A673 (cell line): ENCODE results near the gene HSPB6. TPM values are rescaled to one million over a fixed set of nuclear protein-coding genes. Genes with fewer than 3 reads are reported as not detected.
A peak's percentile ranks its signal among the peaks of the same experiment; 100 is the strongest.

Experiments used
- BruUV-seq: library from RNA; stranded (reverse); fragments of 400-500 nt; replicated peaks from 2 replicates; lab custom pipeline; 2021; lab: Mats Ljungman, UMichigan
- CTCF ChIA-PET: fragments of 300-600 bp; sonication (Branson Sonifier 250); formaldehyde crosslinking; loops from one replicate; lab custom pipeline; 2022; ENCODE audit warnings: antibody characterized with exemption; lab: Charles Lee
- POLR2A ChIA-PET: fragments of 300-600 bp; sonication (Branson Sonifier 250); formaldehyde crosslinking; loops from one replicate; lab custom pipeline; 2022; ENCODE audit warnings: antibody characterized with exemption; ENCODE audit not compliant: low non-redundant PET; lab: Charles Lee
- DNase-seq: peaks from one replicate; pipeline ENCODE4 v3.0.0-alpha.2; 2015; ENCODE audit warnings: low spot score
- H3K27ac ChIP-seq: fragments of 200-600 bp; sonication (generic); 2 replicates; pipeline ENCODE4 v1.5.1; 2016; ENCODE audit warnings: mixed run types, low read depth, mild to moderate bottlenecking, mixed read lengths, antibody characterized with exemption, low read length; ENCODE audit not compliant: poor library complexity, severe bottlenecking
- H3K27me3 ChIP-seq: fragments of 200-600 bp; sonication (generic); replicated peaks from 2 replicates; pipeline ENCODE4 v1.6.1; 2017; ENCODE audit warnings: mixed run types, low read depth, mild to moderate bottlenecking, mixed read lengths, antibody characterized with exemption, low read length; ENCODE audit not compliant: insufficient read depth, poor library complexity
- H3K36me3 ChIP-seq: fragments of 200-600 bp; sonication (generic); 2 replicates; pipeline ENCODE4 v1.6.1; 2016; ENCODE audit warnings: mixed run types, mild to moderate bottlenecking, mixed read lengths, antibody characterized with exemption, low read length; ENCODE audit not compliant: insufficient read depth, poor library complexity, severe bottlenecking
- H3K4me1 ChIP-seq: fragments of 200-600 bp; sonication (generic); 2 replicates; pipeline ENCODE4 v1.6.1; 2017; ENCODE audit warnings: mixed run types, mild to moderate bottlenecking, mixed read lengths, antibody characterized with exemption, low read length; ENCODE audit not compliant: insufficient read depth, poor library complexity, severe bottlenecking
- H3K4me3 ChIP-seq: fragments of 200-600 bp; sonication (generic); 2 replicates; pipeline ENCODE4 v1.5.1; 2016; ENCODE audit warnings: low read depth, mixed run types, mild to moderate bottlenecking, mixed read lengths, low read length; ENCODE audit not compliant: poor library complexity, severe bottlenecking
- H3K9me3 ChIP-seq: fragments of 200-600 bp; sonication (generic); 2 replicates; pipeline ENCODE4 v1.6.1; 2016; ENCODE audit warnings: mixed run types, low read depth, mild to moderate bottlenecking, mixed read lengths, antibody characterized with exemption, low read length; ENCODE audit not compliant: poor library complexity, severe bottlenecking
- EZH2 ChIP-seq: fragments of 200-600 bp; sonication (generic); IDR thresholded peaks from 2 replicates; pipeline ENCODE4 v1.6.1; 2017; ENCODE audit warnings: borderline replicate concordance, low read depth, mild to moderate bottlenecking, mixed read lengths, antibody characterized with exemption, low read length; ENCODE audit not compliant: poor library complexity, severe bottlenecking
- intact Hi-C: fragments of 100-400 bp; cut with micrococcal nuclease; formaldehyde crosslinking; loops from one replicate; pipeline ENCODE4 v1.10.0; 2022; ENCODE audit not compliant: unreplicated experiment
- total RNA-seq: library from RNA; stranded (reverse); gene quantifications from 2 replicates; pipeline ENCODE4 v1.2.3, GENCODE V29; 2021
- TF ChIP-seq, protein P1 (sequence below): fragments of 300-800, 200-600 bp; sonication (generic); conservative IDR thresholded peaks from 2 replicates; pipeline ENCODE4 v1.5.1; 2017; ENCODE audit warnings: low read depth, mild to moderate bottlenecking, antibody characterized with exemption, low read length, moderate library complexity, mixed read lengths

Gene HSPB6
- total RNA-seq, 1 experiment from 2014 or later, result not detected

- H3K27me3 ChIP-seq, result no peaks in the 10 kb centered on the region
- no peak for DNase-seq
- TF ChIP-seq EZH2, result no peak
- TF ChIP-seq, protein P1, sequence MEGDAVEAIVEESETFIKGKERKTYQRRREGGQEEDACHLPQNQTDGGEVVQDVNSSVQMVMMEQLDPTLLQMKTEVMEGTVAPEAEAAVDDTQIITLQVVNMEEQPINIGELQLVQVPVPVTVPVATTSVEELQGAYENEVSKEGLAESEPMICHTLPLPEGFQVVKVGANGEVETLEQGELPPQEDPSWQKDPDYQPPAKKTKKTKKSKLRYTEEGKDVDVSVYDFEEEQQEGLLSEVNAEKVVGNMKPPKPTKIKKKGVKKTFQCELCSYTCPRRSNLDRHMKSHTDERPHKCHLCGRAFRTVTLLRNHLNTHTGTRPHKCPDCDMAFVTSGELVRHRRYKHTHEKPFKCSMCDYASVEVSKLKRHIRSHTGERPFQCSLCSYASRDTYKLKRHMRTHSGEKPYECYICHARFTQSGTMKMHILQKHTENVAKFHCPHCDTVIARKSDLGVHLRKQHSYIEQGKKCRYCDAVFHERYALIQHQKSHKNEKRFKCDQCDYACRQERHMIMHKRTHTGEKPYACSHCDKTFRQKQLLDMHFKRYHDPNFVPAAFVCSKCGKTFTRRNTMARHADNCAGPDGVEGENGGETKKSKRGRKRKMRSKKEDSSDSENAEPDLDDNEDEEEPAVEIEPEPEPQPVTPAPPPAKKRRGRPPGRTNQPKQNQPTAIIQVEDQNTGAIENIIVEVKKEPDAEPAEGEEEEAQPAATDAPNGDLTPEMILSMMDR, result no peak
- peaks cover 82% of the 10 kb centered on the region for H3K36me3 ChIP-seq
- ChIA-PET POLR2A (no interaction called here), CTCF (no interaction called here)
- H3K4me3 ChIP-seq, result no peak overlapping the region
- no peak overlapping the region for H3K27ac ChIP-seq
- no peaks in the 10 kb centered on the region for H3K4me1 ChIP-seq
- no TSS peak for BruUV-seq
- intact Hi-C loops, result no loop called here
- no peaks in the 10 kb centered on the region for H3K9me3 ChIP-seq
These were observed 23.4 kb downstream of the HSPB6 start for GRCh38 chr19:35733180-35734125.

DNA sequence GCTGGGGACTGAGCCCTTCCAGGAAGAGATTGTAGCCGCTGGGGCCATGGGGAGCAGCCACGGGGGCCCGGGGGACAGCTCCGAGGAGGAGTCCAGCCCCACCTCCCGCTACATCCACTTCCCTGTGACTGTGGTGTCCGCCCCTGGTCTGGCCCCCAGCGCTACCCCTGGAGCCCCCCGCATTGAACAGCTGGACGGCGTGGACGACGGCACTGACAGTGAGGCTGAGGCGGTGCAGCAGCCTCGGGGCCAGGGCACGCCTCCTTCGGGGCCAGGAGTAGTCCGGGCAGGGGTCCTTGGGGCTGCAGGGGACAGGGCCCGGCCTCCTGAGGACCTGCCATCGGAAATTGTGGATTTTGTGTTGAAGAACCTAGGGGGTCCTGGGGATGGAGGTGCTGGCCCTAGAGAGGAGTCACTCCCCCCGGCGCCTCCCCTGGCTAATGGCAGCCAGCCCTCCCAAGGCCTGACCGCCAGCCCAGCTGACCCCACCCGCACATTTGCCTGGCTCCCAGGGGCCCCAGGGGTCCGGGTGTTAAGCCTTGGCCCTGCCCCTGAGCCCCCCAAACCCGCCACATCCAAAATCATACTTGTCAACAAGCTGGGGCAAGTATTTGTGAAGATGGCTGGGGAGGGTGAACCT, 24.2 kb downstream of the HSPB6 start:
- POLR2A ChIA-PET, result no interaction called here
- intact Hi-C loops, result no loop called here
- CTCF ChIA-PET, result no interaction called here
- DNase-seq, result no peak
- no peak overlapping the region for H3K4me3 ChIP-seq
- peaks cover 82% of the 10 kb centered on the region for H3K36me3 ChIP-seq
- TF ChIP-seq, protein P1, result no peak
- no peak for TF ChIP-seq EZH2
- H3K27me3 ChIP-seq, result no peaks in the 10 kb centered on the region
- BruUV-seq, result TSS peak; percentile 26
- no peaks in the 10 kb centered on the region for H3K4me1 ChIP-seq
- no peak overlapping the region for H3K27ac ChIP-seq
- no peaks in the 10 kb centered on the region for H3K9me3 ChIP-seq

DNA sequence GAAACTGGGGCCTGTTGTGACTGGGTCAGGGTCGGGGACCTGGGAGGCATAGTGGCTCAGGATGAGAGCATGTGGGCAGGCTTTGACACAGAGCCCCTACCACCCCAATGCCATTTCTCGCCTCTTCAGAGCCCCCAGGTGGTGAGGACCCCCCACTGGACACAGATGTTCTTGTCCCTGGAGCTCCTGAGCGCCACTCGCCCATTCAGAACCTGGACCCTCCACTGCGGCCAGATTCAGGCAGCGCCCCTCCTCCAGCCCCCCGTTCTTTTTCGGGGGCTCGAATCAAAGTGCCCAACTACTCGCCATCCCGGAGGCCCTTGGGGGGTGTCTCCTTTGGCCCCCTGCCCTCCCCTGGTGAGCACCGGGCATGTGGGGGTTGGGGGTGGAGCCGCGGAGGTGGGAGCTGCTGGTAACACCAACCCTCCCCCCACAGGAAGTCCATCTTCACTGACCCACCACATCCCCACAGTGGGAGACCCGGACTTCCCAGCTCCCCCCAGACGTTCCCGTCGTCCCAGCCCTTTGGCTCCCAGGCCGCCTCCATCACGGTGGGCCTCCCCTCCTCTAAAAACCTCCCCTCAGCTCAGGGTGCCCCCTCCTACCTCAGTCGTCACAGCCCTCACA, 24.9 kb downstream of the HSPB6 start:
- TF ChIP-seq, protein P1, result no peak
- TF ChIP-seq EZH2, result no peak
- CTCF ChIA-PET, result no interaction called here
- H3K9me3 ChIP-seq, result no peaks in the 10 kb centered on the region
- no peak overlapping the region for H3K27ac ChIP-seq
- intact Hi-C loops, result no loop called here
- H3K4me1 ChIP-seq, result no peaks in the 10 kb centered on the region
- H3K27me3 ChIP-seq, result no peaks in the 10 kb centered on the region
- peaks cover 82% of the 10 kb centered on the region for H3K36me3 ChIP-seq
- BruUV-seq, result no TSS peak
- POLR2A ChIA-PET, result no interaction called here
- H3K4me3 ChIP-seq, result no peak overlapping the region
- no peak for DNase-seq
